ENCODE data around the gene JAZF1.
A peak's percentile ranks its signal among the peaks of the same experiment; 100 is the strongest.

JAZF1 gene

DNA sequence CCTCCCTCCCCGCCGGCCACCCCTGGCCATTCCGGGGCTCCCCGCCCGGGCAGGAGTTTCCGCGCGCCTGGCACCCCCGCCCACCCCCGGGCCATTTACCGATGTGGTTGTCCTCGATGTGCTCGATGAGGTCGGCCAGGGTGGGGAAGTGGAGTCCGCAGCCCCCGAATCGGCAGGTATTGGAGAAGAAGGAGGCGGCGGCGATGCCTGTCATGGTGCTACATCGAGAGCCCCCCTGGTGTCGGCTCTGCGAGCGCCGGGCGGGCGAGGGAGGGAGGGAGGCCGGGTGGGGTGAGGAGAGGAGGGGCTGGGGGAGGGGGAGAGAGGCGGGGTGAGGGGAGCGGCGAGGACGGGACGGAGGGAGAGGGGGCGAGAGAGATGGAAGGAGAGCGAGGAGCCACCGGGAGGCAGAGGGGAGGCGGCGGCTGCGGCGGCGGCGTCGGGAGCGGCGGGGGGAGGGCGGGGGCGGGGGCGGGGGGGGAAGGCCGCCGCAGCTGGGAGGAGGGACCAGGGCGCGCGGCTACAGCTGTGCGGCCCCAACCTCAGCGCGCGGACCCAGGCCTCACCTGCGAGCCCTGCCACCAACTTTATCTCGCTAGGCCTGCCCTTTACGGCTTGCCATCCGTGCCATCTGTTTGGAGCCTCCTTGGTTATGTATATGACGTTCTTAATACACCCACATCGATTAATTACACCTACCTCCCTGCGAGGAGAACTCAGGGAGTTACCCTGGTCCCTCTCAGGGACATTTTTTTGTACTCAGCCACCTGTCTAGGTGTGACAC, at the start of gene JAZF1:
TSS of gene JAZF1 (minus strand) at position 432 of the 784 bp plus-strand sequence.
- no peak within 1 kb of the TSS for H3K27ac ChIP-seq (ENCODE audit: low read length)
- H3K4me1 ChIP-seq (ENCODE audit: control insufficient read depth in 1 of 2, insufficient read depth in 2 of 2, low read length in 2 of 2) = peaks cover 5 to 25% of the 10 kb centered on the region in 2 donors
- H3K9me3 ChIP-seq (ENCODE audit: control insufficient read depth in 1 of 2, low read length in 2 of 2) = no peaks in the 10 kb centered on the region
- no peaks in the 10 kb centered on the region for H3K27me3 ChIP-seq (ENCODE audit: low read depth, low read length)
- no peaks in the 10 kb centered on the region for H3K36me3 ChIP-seq (ENCODE audit: control insufficient read depth in 1 of 2, insufficient read depth in 2 of 2, low read length in 2 of 2)
- H3K4me3 ChIP-seq (ENCODE audit: low read depth in 1 of 2, low read length in 2 of 2) = peak within 1 kb of the TSS; percentile 59 to 72

- H3K27me3 ChIP-seq (ENCODE audit: low read depth, low read length) = no peaks in the 10 kb centered on the region
- no peak overlapping the region for H3K4me3 ChIP-seq (ENCODE audit: low read depth in 1 of 2, low read length in 2 of 2)
- no peaks in the 10 kb centered on the region for H3K36me3 ChIP-seq (ENCODE audit: control insufficient read depth in 1 of 2, insufficient read depth in 2 of 2, low read length in 2 of 2)
- no peaks in the 10 kb centered on the region for H3K4me1 ChIP-seq (ENCODE audit: control insufficient read depth in 1 of 2, insufficient read depth in 2 of 2, low read length in 2 of 2)
- no peaks in the 10 kb centered on the region for H3K9me3 ChIP-seq (ENCODE audit: control insufficient read depth in 1 of 2, low read length in 2 of 2)
- H3K27ac ChIP-seq (ENCODE audit: low read length) = no peak overlapping the region
These were observed 49.7 kb upstream of the JAZF1 start for GRCh38 chr7:28230261-28230660.

DNA sequence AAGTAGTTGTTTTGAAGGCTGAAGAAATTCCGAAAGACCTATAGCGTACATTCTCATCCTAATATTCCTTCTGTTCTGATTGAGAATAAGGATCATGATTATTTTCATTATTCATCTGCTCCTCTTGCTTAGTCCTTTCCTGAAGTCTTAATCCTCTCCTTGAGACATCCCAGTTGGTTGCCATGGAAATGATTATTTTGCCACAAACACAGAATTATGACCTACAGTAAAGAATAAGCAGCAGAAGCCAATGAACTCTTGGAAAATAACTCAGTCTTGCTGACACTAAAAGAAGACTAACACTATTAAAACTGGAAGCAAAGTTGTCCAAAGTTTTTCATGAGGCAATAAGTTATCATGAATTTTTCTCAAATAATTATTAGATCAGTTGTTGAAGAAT, 47.8 kb upstream of the JAZF1 start:
- no peak overlapping the region for H3K4me3 ChIP-seq (ENCODE audit: low read depth in 1 of 2, low read length in 2 of 2)
- H3K9me3 ChIP-seq (ENCODE audit: control insufficient read depth in 1 of 2, low read length in 2 of 2) = no peaks in the 10 kb centered on the region
- H3K27me3 ChIP-seq (ENCODE audit: low read depth, low read length) = no peaks in the 10 kb centered on the region
- no peaks in the 10 kb centered on the region for H3K36me3 ChIP-seq (ENCODE audit: control insufficient read depth in 1 of 2, insufficient read depth in 2 of 2, low read length in 2 of 2)
- no peaks in the 10 kb centered on the region for H3K4me1 ChIP-seq (ENCODE audit: control insufficient read depth in 1 of 2, insufficient read depth in 2 of 2, low read length in 2 of 2)
- no peak overlapping the region for H3K27ac ChIP-seq (ENCODE audit: low read length)

GRCh38 chr7:28226003-28226402, 45.4 kb upstream of the JAZF1 start:
- H3K9me3 ChIP-seq (ENCODE audit: control insufficient read depth in 1 of 2, low read length in 2 of 2) = no peaks in the 10 kb centered on the region
- H3K4me3 ChIP-seq (ENCODE audit: low read depth in 1 of 2, low read length in 2 of 2) = no peak overlapping the region
- no peaks in the 10 kb centered on the region for H3K4me1 ChIP-seq (ENCODE audit: control insufficient read depth in 1 of 2, insufficient read depth in 2 of 2, low read length in 2 of 2)
- no peaks in the 10 kb centered on the region for H3K36me3 ChIP-seq (ENCODE audit: control insufficient read depth in 1 of 2, insufficient read depth in 2 of 2, low read length in 2 of 2)
- no peak overlapping the region for H3K27ac ChIP-seq (ENCODE audit: low read length)
- H3K27me3 ChIP-seq (ENCODE audit: low read depth, low read length) = no peaks in the 10 kb centered on the region

- H3K36me3 ChIP-seq (ENCODE audit: control insufficient read depth in 1 of 2, insufficient read depth in 2 of 2, low read length in 2 of 2) = no peaks in the 10 kb centered on the region
- H3K27me3 ChIP-seq (ENCODE audit: low read depth, low read length) = no peaks in the 10 kb centered on the region
- no peaks in the 10 kb centered on the region for H3K4me1 ChIP-seq (ENCODE audit: control insufficient read depth in 1 of 2, insufficient read depth in 2 of 2, low read length in 2 of 2)
These were observed 45.0 kb upstream of the JAZF1 start for GRCh38 chr7:28225576-28225975.

DNA sequence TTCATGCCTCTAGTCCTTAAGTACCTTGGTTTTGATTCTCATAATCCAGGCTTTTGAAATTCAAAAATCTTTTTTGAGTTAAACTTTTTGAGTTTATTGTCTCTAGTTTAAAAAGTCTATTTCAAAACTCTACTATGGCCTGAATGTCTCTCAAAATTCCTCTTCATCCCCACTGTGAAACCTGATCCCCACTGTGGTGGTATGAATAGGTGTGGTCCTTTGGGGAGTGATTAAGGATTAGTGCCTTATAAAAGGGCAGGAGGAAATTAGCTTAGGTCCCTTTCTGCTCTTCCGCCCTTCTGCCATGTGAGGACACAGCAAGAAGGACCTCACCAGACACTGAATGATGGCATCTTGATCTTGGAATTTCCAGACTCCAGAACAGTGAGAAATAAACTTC, 44.1 kb upstream of the JAZF1 start:
- Histone ChIP-seq H3K9me3 (ENCODE audit: control insufficient read depth in 1 of 2, low read length in 2 of 2) (no peaks in the 10 kb centered on the region), H3K27ac (ENCODE audit: low read length) (no peak overlapping the region), H3K4me1 (ENCODE audit: control insufficient read depth in 1 of 2, insufficient read depth in 2 of 2, low read length in 2 of 2) (no peaks in the 10 kb centered on the region), H3K4me3 (ENCODE audit: low read depth in 1 of 2, low read length in 2 of 2) (no peak overlapping the region), H3K36me3 (ENCODE audit: control insufficient read depth in 1 of 2, insufficient read depth in 2 of 2, low read length in 2 of 2) (no peaks in the 10 kb centered on the region), H3K27me3 (ENCODE audit: low read depth, low read length) (no peaks in the 10 kb centered on the region)

More at GRCh38 chr7:28225576-28225975, 45.0 kb upstream of the JAZF1 start:
- no peak overlapping the region for H3K4me3 ChIP-seq (ENCODE audit: low read depth in 1 of 2, low read length in 2 of 2)
- no peaks in the 10 kb centered on the region for H3K9me3 ChIP-seq (ENCODE audit: control insufficient read depth in 1 of 2, low read length in 2 of 2)
- H3K27ac ChIP-seq (ENCODE audit: low read length) = no peak overlapping the region

DNA sequence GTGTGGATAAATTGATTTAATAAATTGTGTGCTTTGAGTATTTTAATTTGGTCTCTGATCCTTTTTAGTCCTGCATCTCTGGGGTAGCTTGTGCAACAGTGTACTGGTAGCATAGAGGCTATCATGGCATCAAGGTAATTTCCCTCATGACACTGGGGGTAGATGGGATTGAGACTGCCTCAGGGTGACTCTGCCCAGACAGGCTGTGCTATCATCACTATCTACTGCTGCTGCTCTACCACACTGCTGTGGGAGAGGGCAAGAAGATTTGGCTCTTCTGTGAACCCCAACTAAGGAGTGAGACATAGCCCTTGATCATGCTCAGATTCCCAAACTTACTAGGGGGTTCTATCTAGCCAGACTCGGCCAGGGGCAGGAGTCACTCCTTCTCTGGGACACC, 43.6 kb upstream of the JAZF1 start:
- Histone ChIP-seq H3K27me3 (ENCODE audit: low read depth, low read length) (no peaks in the 10 kb centered on the region), H3K9me3 (ENCODE audit: control insufficient read depth in 1 of 2, low read length in 2 of 2) (no peaks in the 10 kb centered on the region), H3K27ac (ENCODE audit: low read length) (no peak overlapping the region), H3K36me3 (ENCODE audit: control insufficient read depth in 1 of 2, insufficient read depth in 2 of 2, low read length in 2 of 2) (no peaks in the 10 kb centered on the region), H3K4me1 (ENCODE audit: control insufficient read depth in 1 of 2, insufficient read depth in 2 of 2, low read length in 2 of 2) (no peaks in the 10 kb centered on the region), H3K4me3 (ENCODE audit: low read depth in 1 of 2, low read length in 2 of 2) (no peak overlapping the region)

GRCh38 chr7:28222636-28223035, 42.0 kb upstream of the JAZF1 start:
- no peaks in the 10 kb centered on the region for H3K36me3 ChIP-seq (ENCODE audit: control insufficient read depth in 1 of 2, insufficient read depth in 2 of 2, low read length in 2 of 2)
- no peak overlapping the region for H3K4me3 ChIP-seq (ENCODE audit: low read depth in 1 of 2, low read length in 2 of 2)
- no peaks in the 10 kb centered on the region for H3K9me3 ChIP-seq (ENCODE audit: control insufficient read depth in 1 of 2, low read length in 2 of 2)
- no peaks in the 10 kb centered on the region for H3K27me3 ChIP-seq (ENCODE audit: low read depth, low read length)
- no peak overlapping the region for H3K27ac ChIP-seq (ENCODE audit: low read length)
- no peaks in the 10 kb centered on the region for H3K4me1 ChIP-seq (ENCODE audit: control insufficient read depth in 1 of 2, insufficient read depth in 2 of 2, low read length in 2 of 2)

DNA sequence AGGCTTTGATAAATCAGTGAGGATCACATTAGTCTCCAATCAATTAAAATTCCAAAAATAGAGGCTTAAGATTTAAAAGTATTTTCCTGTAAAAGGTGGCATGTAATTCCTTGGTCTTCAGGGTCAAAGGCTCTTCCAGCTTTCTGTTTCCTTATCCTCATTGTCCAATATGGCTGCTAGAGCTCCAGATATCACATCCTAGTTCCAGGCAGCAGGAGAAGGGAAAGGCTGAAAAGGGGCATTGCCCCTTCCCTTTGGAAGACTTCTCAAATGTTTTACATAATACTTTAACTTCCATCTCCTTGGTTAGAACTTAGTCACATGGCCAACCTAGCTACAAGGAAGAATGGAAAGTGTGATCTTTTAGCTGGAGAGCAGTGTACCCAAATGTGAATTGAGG, 39.2 kb upstream of the JAZF1 start:
- Histone ChIP-seq H3K27ac (ENCODE audit: low read length) (no peak overlapping the region), H3K9me3 (ENCODE audit: control insufficient read depth in 1 of 2, low read length in 2 of 2) (no peaks in the 10 kb centered on the region), H3K27me3 (ENCODE audit: low read depth, low read length) (no peaks in the 10 kb centered on the region), H3K4me1 (ENCODE audit: control insufficient read depth in 1 of 2, insufficient read depth in 2 of 2, low read length in 2 of 2) (no peaks in the 10 kb centered on the region), H3K4me3 (ENCODE audit: low read depth in 1 of 2, low read length in 2 of 2) (no peak overlapping the region), H3K36me3 (ENCODE audit: control insufficient read depth in 1 of 2, insufficient read depth in 2 of 2, low read length in 2 of 2) (no peaks in the 10 kb centered on the region)

- no peak overlapping the region for H3K27ac ChIP-seq (ENCODE audit: low read length)
- H3K27me3 ChIP-seq (ENCODE audit: low read depth, low read length) = no peaks in the 10 kb centered on the region
- no peaks in the 10 kb centered on the region for H3K4me1 ChIP-seq (ENCODE audit: control insufficient read depth in 1 of 2, insufficient read depth in 2 of 2, low read length in 2 of 2)
- H3K9me3 ChIP-seq (ENCODE audit: control insufficient read depth in 1 of 2, low read length in 2 of 2) = no peaks in the 10 kb centered on the region
- no peak overlapping the region for H3K4me3 ChIP-seq (ENCODE audit: low read depth in 1 of 2, low read length in 2 of 2)
- no peaks in the 10 kb centered on the region for H3K36me3 ChIP-seq (ENCODE audit: control insufficient read depth in 1 of 2, insufficient read depth in 2 of 2, low read length in 2 of 2)
These were observed 36.5 kb upstream of the JAZF1 start for GRCh38 chr7:28217143-28217542.

DNA sequence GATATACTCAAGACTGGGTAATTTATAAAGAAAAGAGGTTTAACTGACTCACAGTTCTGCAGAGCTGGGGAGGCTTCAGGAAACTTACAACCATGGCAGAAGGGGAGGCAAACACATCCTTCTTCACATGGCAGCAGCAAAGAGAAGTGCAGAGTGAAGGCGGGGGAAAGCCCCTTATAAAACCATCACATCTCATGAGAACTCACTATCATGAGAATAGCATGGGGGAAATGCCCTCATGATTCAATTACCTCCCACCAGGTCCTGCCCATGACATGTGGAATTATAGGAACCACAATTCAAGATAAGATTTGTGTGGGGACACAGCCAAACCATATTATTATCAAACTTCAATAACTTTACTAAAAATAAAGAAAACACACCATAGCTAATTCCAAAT, 30.4 kb upstream of the JAZF1 start:
- Histone ChIP-seq H3K27ac (ENCODE audit: low read length) (no peak overlapping the region), H3K36me3 (ENCODE audit: control insufficient read depth in 1 of 2, insufficient read depth in 2 of 2, low read length in 2 of 2) (no peaks in the 10 kb centered on the region), H3K4me3 (ENCODE audit: low read depth in 1 of 2, low read length in 2 of 2) (no peak overlapping the region), H3K4me1 (ENCODE audit: control insufficient read depth in 1 of 2, insufficient read depth in 2 of 2, low read length in 2 of 2) (no peaks in the 10 kb centered on the region), H3K9me3 (ENCODE audit: control insufficient read depth in 1 of 2, low read length in 2 of 2) (no peaks in the 10 kb centered on the region), H3K27me3 (ENCODE audit: low read depth, low read length) (no peaks in the 10 kb centered on the region)

DNA sequence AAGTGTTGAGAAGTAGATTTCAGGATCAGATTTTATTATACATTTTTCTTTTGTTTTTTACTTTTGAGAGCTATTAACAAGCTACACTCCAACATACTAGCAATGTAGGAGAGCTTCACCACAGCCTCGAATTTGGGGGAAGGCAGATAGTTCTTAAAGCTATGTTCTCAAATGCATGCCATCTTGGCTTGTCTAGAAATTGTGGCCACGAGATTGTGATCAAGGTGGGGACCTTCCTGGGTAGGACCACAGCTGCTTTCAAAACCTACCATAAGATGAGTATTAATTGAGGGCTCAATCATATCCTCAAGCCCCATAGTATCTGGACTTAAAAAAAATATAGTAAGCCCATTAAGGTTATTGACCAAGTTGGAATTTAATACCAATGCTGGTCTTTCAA, 27.9 kb upstream of the JAZF1 start:
- H3K27me3 ChIP-seq (ENCODE audit: low read depth, low read length) = no peaks in the 10 kb centered on the region
- H3K4me1 ChIP-seq (ENCODE audit: control insufficient read depth in 1 of 2, insufficient read depth in 2 of 2, low read length in 2 of 2) = no peaks in the 10 kb centered on the region
- no peak overlapping the region for H3K4me3 ChIP-seq (ENCODE audit: low read depth in 1 of 2, low read length in 2 of 2)
- H3K36me3 ChIP-seq (ENCODE audit: control insufficient read depth in 1 of 2, insufficient read depth in 2 of 2, low read length in 2 of 2) = no peaks in the 10 kb centered on the region
- no peak overlapping the region for H3K27ac ChIP-seq (ENCODE audit: low read length)
- no peaks in the 10 kb centered on the region for H3K9me3 ChIP-seq (ENCODE audit: control insufficient read depth in 1 of 2, low read length in 2 of 2)
